H9 (cell line): Measurements from ENCODE around the gene RBM33. TPM values are rescaled to one million over a fixed set of nuclear protein-coding genes. Genes with fewer than 3 reads are reported as not detected.

Experiments used
- DNase-seq: peaks from one replicate; pipeline ENCODE4 v3.0.0-alpha.2; 2017
- H2AFZ ChIP-seq: one replicate; pipeline ENCODE4 v1.6.1; 2013; ENCODE audit warnings: mild to moderate bottlenecking, low read length, control low read depth, moderate library complexity
- H2AK5ac ChIP-seq: 2 replicates; pipeline ENCODE4 v1.6.1; 2013; ENCODE audit warnings: low read length, control low read depth, mixed read lengths; ENCODE audit not compliant: insufficient read length
- H2BK120ac ChIP-seq: one replicate; pipeline ENCODE4 v1.6.1; 2013; ENCODE audit warnings: low read depth, mild to moderate bottlenecking, low read length, control low read depth, inconsistent platforms; ENCODE audit not compliant: poor library complexity, severe bottlenecking
- H2BK12ac ChIP-seq: 2 replicates; pipeline ENCODE4 v1.6.1; 2013; ENCODE audit warnings: low read length, control low read depth, mixed read lengths, low read depth; ENCODE audit not compliant: insufficient read length
- H2BK15ac ChIP-seq: 2 replicates; pipeline ENCODE4 v1.6.1; 2013; ENCODE audit warnings: low read depth, low read length, control low read depth
- H2BK20ac ChIP-seq: one replicate; pipeline ENCODE4 v1.6.1; 2013; ENCODE audit warnings: low read depth, mild to moderate bottlenecking, low read length, control low read depth, inconsistent platforms; ENCODE audit not compliant: poor library complexity, severe bottlenecking
- H2BK5ac ChIP-seq: 2 replicates; pipeline ENCODE4 v1.6.1; 2013; ENCODE audit warnings: low read length, control low read depth, mixed read lengths; ENCODE audit not compliant: insufficient read length
- H3K14ac ChIP-seq: 2 replicates; pipeline ENCODE4 v1.6.1; 2013; ENCODE audit warnings: low read length, control low read depth; ENCODE audit not compliant: insufficient read depth
- H3K18ac ChIP-seq: 2 replicates; pipeline ENCODE4 v1.6.1; 2013; ENCODE audit warnings: low read depth, mild to moderate bottlenecking, mixed read lengths, low read length, control low read depth; ENCODE audit not compliant: insufficient read length
- H3K23ac ChIP-seq: 2 replicates; pipeline ENCODE4 v1.6.1; 2013; ENCODE audit warnings: low read length, control low read depth, mixed read lengths, low read depth; ENCODE audit not compliant: insufficient read length
- H3K23me2 ChIP-seq: 2 replicates; pipeline ENCODE4 v1.6.1; 2013; ENCODE audit warnings: low read depth, mild to moderate bottlenecking, mixed read lengths, low read length, control low read depth; ENCODE audit not compliant: insufficient read length, poor library complexity, severe bottlenecking
- H3K27ac ChIP-seq: 2 replicates; pipeline ENCODE4 v1.5.1; 2013; ENCODE audit warnings: low read length, control low read depth, mixed read lengths, low read depth; ENCODE audit not compliant: insufficient read length
- H3K27me3 ChIP-seq: 2 replicates; pipeline ENCODE4 v1.6.1; 2013; ENCODE audit warnings: low read length, control low read depth, inconsistent platforms; ENCODE audit not compliant: insufficient read depth
- H3K4ac ChIP-seq: 2 replicates; pipeline ENCODE4 v1.6.1; 2013; ENCODE audit warnings: low read depth, mild to moderate bottlenecking, control low read depth, inconsistent platforms, low read length, moderate library complexity
- H3K4me1 ChIP-seq: 2 replicates; pipeline ENCODE4 v1.6.1; 2013; ENCODE audit warnings: low read length, control low read depth, inconsistent platforms; ENCODE audit not compliant: insufficient read depth
- H3K4me2 ChIP-seq: 2 replicates; pipeline ENCODE4 v1.6.1; 2013; ENCODE audit warnings: low read length, control low read depth, mixed read lengths; ENCODE audit not compliant: insufficient read length, insufficient read depth
- H3K56ac ChIP-seq: 2 replicates; pipeline ENCODE4 v1.6.1; 2013; ENCODE audit warnings: low read depth, mild to moderate bottlenecking, mixed read lengths, low read length, control low read depth; ENCODE audit not compliant: insufficient read length
- H3K79me1 ChIP-seq: 2 replicates; pipeline ENCODE4 v1.6.1; 2013; ENCODE audit warnings: low read depth, mild to moderate bottlenecking, moderate library complexity, low read length, control low read depth, inconsistent platforms; ENCODE audit not compliant: insufficient read depth, poor library complexity, severe bottlenecking
- H3K79me2 ChIP-seq: 2 replicates; pipeline ENCODE4 v1.6.1; 2013; ENCODE audit warnings: low read length, control low read depth, inconsistent platforms; ENCODE audit not compliant: insufficient read depth
- H3K9ac ChIP-seq: 2 replicates; pipeline ENCODE4 v1.6.1; 2013; ENCODE audit warnings: low read length, control low read depth, mixed read lengths; ENCODE audit not compliant: insufficient read length; ENCODE audit errors: extremely low read depth
- H3K9me3 ChIP-seq: one replicate; pipeline ENCODE4 v1.6.1; 2013; ENCODE audit warnings: low read depth, low read length, inconsistent platforms; ENCODE audit not compliant: control insufficient read depth
- H3T11ph ChIP-seq: one replicate; pipeline ENCODE4 v1.6.1; 2013; ENCODE audit warnings: mild to moderate bottlenecking, low read length, control low read depth, inconsistent platforms
- H4K20me1 ChIP-seq: one replicate; pipeline ENCODE4 v1.6.1; 2013; ENCODE audit not compliant: control insufficient read depth, insufficient read length, insufficient read depth
- H4K5ac ChIP-seq: 2 replicates; pipeline ENCODE4 v1.6.1; 2013; ENCODE audit warnings: low read depth, mild to moderate bottlenecking, mixed read lengths, low read length, control low read depth; ENCODE audit not compliant: insufficient read length
- H4K8ac ChIP-seq: replicated peaks from 2 replicates; pipeline ENCODE4 v1.6.1; 2013; ENCODE audit warnings: low read length, control low read depth, mixed read lengths, low read depth; ENCODE audit not compliant: insufficient read length
- H4K91ac ChIP-seq: 2 replicates; pipeline ENCODE4 v1.6.1; 2013; ENCODE audit warnings: low read depth, mild to moderate bottlenecking, moderate library complexity, mixed read lengths, low read length, control low read depth; ENCODE audit not compliant: insufficient read length
- H3K27ac Mint-ChIP-seq, 3 experiments: 2 replicates in 2 of 3; 3 replicates in 1 of 3; pipeline ENCODE4 v1.8.0; 2020 to 2021; ENCODE audit warnings: mixed read lengths in 3 of 3, mild to moderate bottlenecking in 1 of 3, moderate library complexity in 1 of 3
- H3K27me3 Mint-ChIP-seq: 2 replicates; pipeline ENCODE4 v1.8.0; 2021; ENCODE audit warnings: low read depth, mild to moderate bottlenecking, moderate library complexity, mixed read lengths
- H3K36me3 Mint-ChIP-seq, 3 experiments: 2 replicates in 2 of 3; 3 replicates in 1 of 3; pipeline ENCODE4 v1.8.0; 2020 to 2021; ENCODE audit warnings: low read depth in 3 of 3, mixed read lengths in 3 of 3; ENCODE audit not compliant: insufficient read depth in 1 of 3
- H3K4me1 Mint-ChIP-seq, 2 experiments: 2 replicates each; pipeline ENCODE4 v1.8.0; 2020; ENCODE audit warnings: mixed read lengths in 2 of 2
- H3K4me3 Mint-ChIP-seq, 2 experiments: 2 replicates in 1 of 2; 3 replicates in 1 of 2; pipeline ENCODE4 v1.8.0; 2020 to 2021; ENCODE audit warnings: mild to moderate bottlenecking in 2 of 2, mixed read lengths in 2 of 2, moderate library complexity in 1 of 2
- H3K9me3 Mint-ChIP-seq, 2 experiments: 2 replicates in 1 of 2; 3 replicates in 1 of 2; pipeline ENCODE4 v1.8.0; 2020; ENCODE audit warnings: mild to moderate bottlenecking in 2 of 2, mixed read lengths in 2 of 2, moderate library complexity in 1 of 2
- WGBS: extraction: QIAGEN DNeasy Blood & Tissue Kit; methylation state at CpG from one replicate; pipeline ENCODE4 v1.1.7; 2013; ENCODE audit warnings: missing lambda C conversion rate, low lambda C conversion rate, mixed read lengths; ENCODE audit not compliant: insufficient read length; ENCODE audit errors: extremely low coverage; 5-methylcytosine and 5-hydroxymethylcytosine counted together
- total RNA-seq: library from RNA; stranded (reverse); gene quantifications from 2 replicates; pipeline ENCODE4 v1.2.1, GENCODE V29; 2021
- TF ChIP-seq, protein P1 (sequence below): fragments of 200-600 bp; sonication (generic); conservative IDR thresholded peaks from 3 replicates; pipeline ENCODE4 v1.8.0; 2021; ENCODE audit warnings: antibody characterized with exemption, mild to moderate bottlenecking

The RBM33 gene
- total RNA-seq, 1 experiment from 2014 or later = 71.3 TPM

GRCh38 chr7:155624412-155624811 lies 20.0 kb upstream of the RBM33 start:
- no peaks in the 10 kb centered on the region for H3K9me3 ChIP-seq
- no peak overlapping the region for H2BK15ac ChIP-seq
- no peak overlapping the region for H3K4ac ChIP-seq
- H3K4me1 ChIP-seq = no peaks in the 10 kb centered on the region
- no peak overlapping the region for H3K56ac ChIP-seq
- no peak overlapping the region for H4K8ac ChIP-seq
- no peak overlapping the region for H4K5ac ChIP-seq
- H3K23ac ChIP-seq = no peak overlapping the region
- Mint-ChIP-seq H3K27ac (no peak overlapping the region), H3K9me3 (peaks cover 8 to 15% of the 10 kb centered on the region in 2 experiments), H3K4me1 (peaks cover 4% of the 10 kb centered on the region in 2 experiments), H3K27me3 (no peaks in the 10 kb centered on the region), H3K4me3 (no peak overlapping the region), H3K36me3 (no peaks in the 10 kb centered on the region; a peak in 1 of 7 replicates)
- H4K20me1 ChIP-seq = no peaks in the 10 kb centered on the region
- no peak overlapping the region for H3K27ac ChIP-seq
- no peak overlapping the region for H3K18ac ChIP-seq
- no peak overlapping the region for H2AFZ ChIP-seq
- H3K4me2 ChIP-seq = no peak overlapping the region
- TF ChIP-seq, protein P1, sequence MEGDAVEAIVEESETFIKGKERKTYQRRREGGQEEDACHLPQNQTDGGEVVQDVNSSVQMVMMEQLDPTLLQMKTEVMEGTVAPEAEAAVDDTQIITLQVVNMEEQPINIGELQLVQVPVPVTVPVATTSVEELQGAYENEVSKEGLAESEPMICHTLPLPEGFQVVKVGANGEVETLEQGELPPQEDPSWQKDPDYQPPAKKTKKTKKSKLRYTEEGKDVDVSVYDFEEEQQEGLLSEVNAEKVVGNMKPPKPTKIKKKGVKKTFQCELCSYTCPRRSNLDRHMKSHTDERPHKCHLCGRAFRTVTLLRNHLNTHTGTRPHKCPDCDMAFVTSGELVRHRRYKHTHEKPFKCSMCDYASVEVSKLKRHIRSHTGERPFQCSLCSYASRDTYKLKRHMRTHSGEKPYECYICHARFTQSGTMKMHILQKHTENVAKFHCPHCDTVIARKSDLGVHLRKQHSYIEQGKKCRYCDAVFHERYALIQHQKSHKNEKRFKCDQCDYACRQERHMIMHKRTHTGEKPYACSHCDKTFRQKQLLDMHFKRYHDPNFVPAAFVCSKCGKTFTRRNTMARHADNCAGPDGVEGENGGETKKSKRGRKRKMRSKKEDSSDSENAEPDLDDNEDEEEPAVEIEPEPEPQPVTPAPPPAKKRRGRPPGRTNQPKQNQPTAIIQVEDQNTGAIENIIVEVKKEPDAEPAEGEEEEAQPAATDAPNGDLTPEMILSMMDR = no peak
- H2BK20ac ChIP-seq = no peak overlapping the region
- H2BK120ac ChIP-seq = no peak overlapping the region
- H3K9ac ChIP-seq = no peak overlapping the region
- H3K27me3 ChIP-seq = no peaks in the 10 kb centered on the region
- H3T11ph ChIP-seq = no peak overlapping the region
- no peaks in the 10 kb centered on the region for H3K79me2 ChIP-seq
- H2BK12ac ChIP-seq = no peak overlapping the region
- H4K91ac ChIP-seq = no peak overlapping the region
- WGBS = no CpG with 5 or more reads among the region's 6 CpGs
- no peak overlapping the region for H2BK5ac ChIP-seq
- no peaks in the 10 kb centered on the region for H3K23me2 ChIP-seq
- no peak overlapping the region for H2AK5ac ChIP-seq
- H3K14ac ChIP-seq = no peak overlapping the region
- no peak for DNase-seq
- H3K79me1 ChIP-seq = no peaks in the 10 kb centered on the region
